ENCODE results near the gene YIF1A. TPM values are rescaled to one million over a fixed set of nuclear protein-coding genes. Genes with fewer than 3 reads are reported as not detected.

YIF1A gene
- total RNA-seq, 2 experiments from 2014 or later, result 57.4 to 64.0 TPM

GRCh38 chr11:66247801-66248200 is 41.1 kb downstream of the YIF1A start:
- peaks cover 3% of the 10 kb centered on the region for H3K36me3 Mint-ChIP-seq (ENCODE audit: low read depth)
- DNase-seq (no peak), ATAC-seq (no peak)
- no peaks in the 10 kb centered on the region for H3K9me3 Mint-ChIP-seq
- no peaks in the 10 kb centered on the region for H3K27me3 Mint-ChIP-seq
- ChIA-PET POLR2A (interaction anchor here (0.7 kb wide), 1 partner anchor 75 kb away, joined by 3 read pairs; no protein-coding TSS in a partner anchor), CTCF (interaction anchor here (1.6 kb wide), 1 partner anchor 11 kb away, joined by 4 read pairs; no protein-coding TSS in a partner anchor)
- H3K4me1 Mint-ChIP-seq (ENCODE audit: low read depth), result peaks cover 4% of the 10 kb centered on the region
- no peak overlapping the region for H3K4me3 Mint-ChIP-seq
- intact Hi-C loops (cut with micrococcal nuclease), result no loop called here
- no peak for TF ChIP-seq CTCF (IDR thresholded peaks at IDR 0.05)
- H3K27ac Mint-ChIP-seq, result no peak overlapping the region

- ChIA-PET POLR2A (interaction anchor here (0.7 kb wide), 1 partner anchor 75 kb away, joined by 3 read pairs; no protein-coding TSS in a partner anchor), CTCF (interaction anchor here (1.2 to 1.6 kb wide), 2 partner anchors 8 to 12 kb away, joined by 4 read pairs; no protein-coding TSS in a partner anchor)
- H3K36me3 Mint-ChIP-seq (ENCODE audit: low read depth), result peaks cover 3% of the 10 kb centered on the region
- no peaks in the 10 kb centered on the region for H3K9me3 Mint-ChIP-seq
- DNase-seq (no peak), ATAC-seq (no peak)
- H3K4me3 Mint-ChIP-seq, result no peak overlapping the region
- H3K4me1 Mint-ChIP-seq (ENCODE audit: low read depth), result peaks cover 4% of the 10 kb centered on the region
- intact Hi-C loops (cut with micrococcal nuclease), result no loop called here
- no peaks in the 10 kb centered on the region for H3K27me3 Mint-ChIP-seq
- no peak for TF ChIP-seq CTCF (IDR thresholded peaks at IDR 0.05)
- no peak overlapping the region for H3K27ac Mint-ChIP-seq
Measured at GRCh38 chr11:66247295-66247694, 41.6 kb downstream of the YIF1A start.

- H3K4me3 Mint-ChIP-seq, result no peak overlapping the region
- POLR2A ChIA-PET, result interaction anchor here (0.7 to 1.4 kb wide), 3 partner anchors 15 to 26 kb away, joined by 3 to 4 read pairs (median 4); no protein-coding TSS in a partner anchor
- peak overlapping the region; percentile 77 for H3K27ac Mint-ChIP-seq
- intact Hi-C loops (cut with micrococcal nuclease), result no loop called here
- no peaks in the 10 kb centered on the region for H3K27me3 Mint-ChIP-seq
- DNase-seq (no peak), ATAC-seq (peak; percentile 37)
- peaks cover 3% of the 10 kb centered on the region for H3K36me3 Mint-ChIP-seq (ENCODE audit: low read depth)
- peaks cover 4% of the 10 kb centered on the region for H3K4me1 Mint-ChIP-seq (ENCODE audit: low read depth)
- CTCF ChIA-PET, result interaction anchor here (0.9 kb wide), 1 partner anchor 19 kb away, joined by 3 read pairs; no protein-coding TSS in a partner anchor
- TF ChIP-seq CTCF (IDR thresholded peaks at IDR 0.05), result no peak
- no peaks in the 10 kb centered on the region for H3K9me3 Mint-ChIP-seq
Measured at GRCh38 chr11:66243782-66244535, 45.0 kb downstream of the YIF1A start.

DNA sequence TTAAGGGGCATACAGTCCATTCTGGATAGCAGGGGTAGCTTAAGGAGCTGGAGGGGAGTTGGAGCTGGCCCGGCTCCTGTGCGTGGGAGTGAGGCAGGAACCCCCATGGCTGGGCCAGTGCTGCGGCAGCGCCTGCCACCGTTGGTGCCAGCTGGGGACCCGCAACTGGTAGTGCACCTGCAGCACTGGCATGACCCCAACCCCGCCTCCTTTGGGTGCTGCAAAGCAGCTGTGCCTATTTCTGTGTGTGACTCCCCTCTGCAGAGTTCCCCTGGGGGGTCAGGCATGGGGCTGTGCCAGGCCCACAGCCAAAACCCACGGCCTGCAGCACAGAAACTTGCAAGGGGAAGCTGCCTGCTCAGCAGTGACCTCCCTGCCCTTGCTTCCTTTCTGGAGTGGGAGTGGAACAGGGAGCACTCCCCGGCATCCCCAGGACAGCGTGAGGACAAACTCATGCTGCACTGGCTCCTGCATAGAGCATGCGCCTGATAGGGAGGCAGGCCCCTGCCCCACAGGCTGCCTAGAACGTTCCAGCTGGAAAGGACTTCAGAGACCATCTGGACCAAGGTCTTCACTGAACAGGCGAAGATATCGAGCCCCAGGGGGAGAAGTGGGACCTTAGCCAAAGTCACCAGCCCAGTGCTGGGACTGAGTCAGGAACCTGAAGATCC is 46.7 kb downstream of the YIF1A start:
- ChIA-PET POLR2A (interaction anchor here (0.9 to 1.1 kb wide), 2 partner anchors 9 to 14 kb away, joined by 3 to 5 read pairs; no protein-coding TSS in a partner anchor), CTCF (no interaction called here)
- peaks cover 3% of the 10 kb centered on the region for H3K36me3 Mint-ChIP-seq (ENCODE audit: low read depth)
- H3K9me3 Mint-ChIP-seq, result no peaks in the 10 kb centered on the region
- no peak for ATAC-seq
- H3K4me3 Mint-ChIP-seq, result no peak overlapping the region
- TF ChIP-seq CTCF (IDR thresholded peaks at IDR 0.05), result no peak
- peak overlapping the region; percentile 36 for H3K27ac Mint-ChIP-seq
- no peaks in the 10 kb centered on the region for H3K27me3 Mint-ChIP-seq
- DNase-seq, result no peak
- intact Hi-C loops (cut with micrococcal nuclease), result no loop called here
- H3K4me1 Mint-ChIP-seq (ENCODE audit: low read depth), result peaks cover 4% of the 10 kb centered on the region

Data from activated CD8-positive, alpha-beta T cell treated with anti-CD3 and anti-CD28 coated beads for 36 hours (primary cell).